ENCODE data around the gene RNF223.

Gene RNF223

DNA sequence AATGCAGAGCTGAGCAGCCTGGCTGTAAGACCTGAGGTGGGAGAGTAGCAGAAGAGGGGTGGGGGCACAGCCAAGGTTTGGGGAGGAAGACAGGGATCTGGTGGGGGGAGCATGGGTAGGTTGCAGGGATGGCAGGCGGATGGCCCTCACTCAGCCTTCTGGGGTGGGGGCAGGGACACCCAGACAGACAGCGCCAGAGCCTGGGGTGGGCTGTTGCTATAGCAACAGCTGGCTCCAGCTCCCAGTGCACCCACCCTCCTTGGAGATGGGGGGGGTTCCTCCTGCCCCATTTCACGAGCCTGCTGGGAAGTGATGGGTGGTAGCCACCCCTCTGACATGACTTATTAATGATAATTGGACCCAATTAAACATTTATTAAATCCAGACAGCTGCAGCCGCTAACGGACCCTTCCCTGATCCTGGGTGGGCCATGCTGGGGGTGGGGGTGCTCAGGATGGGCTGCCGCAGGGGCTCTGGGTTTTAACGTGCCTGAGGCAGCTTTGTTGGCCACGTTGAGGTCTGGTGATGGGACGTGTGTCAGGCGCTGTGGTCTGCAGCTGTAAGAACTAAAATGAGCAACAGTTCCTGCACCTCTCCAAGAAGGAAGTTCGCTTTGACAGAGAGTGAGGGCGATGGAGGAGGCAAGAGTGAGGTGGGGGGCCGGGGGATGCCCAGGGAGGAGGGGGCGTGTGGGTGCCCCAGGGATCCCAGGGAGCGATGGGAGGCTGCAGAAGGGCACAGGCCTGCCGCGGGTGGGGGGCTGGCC, 34.8 kb downstream of the RNF223 start:
- peaks cover 58% of the 10 kb centered on the region for H3K27me3 ChIP-seq (ENCODE audit: control insufficient read depth, insufficient read depth, low read length)

DNA sequence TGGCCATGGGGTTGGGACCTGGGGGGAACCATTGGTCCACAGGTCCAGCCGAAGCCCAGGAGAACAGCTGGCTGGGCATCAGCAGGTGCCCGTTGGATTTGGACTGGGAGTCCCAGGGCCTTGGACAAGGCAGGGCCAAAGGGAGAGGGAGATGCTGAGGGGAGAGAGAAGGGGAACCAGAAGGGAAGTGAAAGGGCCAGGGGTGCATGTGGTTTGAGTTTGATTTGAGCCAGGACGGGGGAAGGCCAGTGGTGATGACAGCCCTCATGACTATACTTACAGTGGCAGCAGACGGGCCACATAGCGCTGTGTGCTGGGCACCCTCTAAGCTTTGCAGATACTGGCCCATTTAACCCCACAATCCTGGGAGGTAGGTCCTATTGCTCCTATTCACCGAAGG, 35.4 kb downstream of the RNF223 start:
- Histone ChIP-seq H3K27me3 (ENCODE audit: control insufficient read depth, insufficient read depth, low read length) (peaks cover 65% of the 10 kb centered on the region), H3K9ac (ENCODE audit: low read length) (no peak overlapping the region), H3K9me3 (ENCODE audit: control insufficient read depth, insufficient read depth, low read depth, low read length) (no peaks in the 10 kb centered on the region), H3K27ac (ENCODE audit: low read depth, low read length) (no peak overlapping the region), H3K4me1 (ENCODE audit: control insufficient read depth, insufficient read depth, low read length) (peaks cover 23% of the 10 kb centered on the region), H3K4me3 (ENCODE audit: low read depth, low read length) (no peak overlapping the region), H3K36me3 (ENCODE audit: control insufficient read depth, insufficient read depth, low read length) (peaks cover 32% of the 10 kb centered on the region)

More for the DNA sequence above, 34.8 kb downstream of the RNF223 start:
- Histone ChIP-seq H3K9me3 (ENCODE audit: control insufficient read depth, insufficient read depth, low read depth, low read length) (no peaks in the 10 kb centered on the region), H3K4me3 (ENCODE audit: low read depth, low read length) (peak overlapping the region; percentile 65), H3K9ac (ENCODE audit: low read length) (peak overlapping the region; percentile 39), H3K36me3 (ENCODE audit: control insufficient read depth, insufficient read depth, low read length) (peaks cover 38% of the 10 kb centered on the region), H3K27ac (ENCODE audit: low read depth, low read length) (no peak overlapping the region), H3K4me1 (ENCODE audit: control insufficient read depth, insufficient read depth, low read length) (peaks cover 21% of the 10 kb centered on the region)

DNA sequence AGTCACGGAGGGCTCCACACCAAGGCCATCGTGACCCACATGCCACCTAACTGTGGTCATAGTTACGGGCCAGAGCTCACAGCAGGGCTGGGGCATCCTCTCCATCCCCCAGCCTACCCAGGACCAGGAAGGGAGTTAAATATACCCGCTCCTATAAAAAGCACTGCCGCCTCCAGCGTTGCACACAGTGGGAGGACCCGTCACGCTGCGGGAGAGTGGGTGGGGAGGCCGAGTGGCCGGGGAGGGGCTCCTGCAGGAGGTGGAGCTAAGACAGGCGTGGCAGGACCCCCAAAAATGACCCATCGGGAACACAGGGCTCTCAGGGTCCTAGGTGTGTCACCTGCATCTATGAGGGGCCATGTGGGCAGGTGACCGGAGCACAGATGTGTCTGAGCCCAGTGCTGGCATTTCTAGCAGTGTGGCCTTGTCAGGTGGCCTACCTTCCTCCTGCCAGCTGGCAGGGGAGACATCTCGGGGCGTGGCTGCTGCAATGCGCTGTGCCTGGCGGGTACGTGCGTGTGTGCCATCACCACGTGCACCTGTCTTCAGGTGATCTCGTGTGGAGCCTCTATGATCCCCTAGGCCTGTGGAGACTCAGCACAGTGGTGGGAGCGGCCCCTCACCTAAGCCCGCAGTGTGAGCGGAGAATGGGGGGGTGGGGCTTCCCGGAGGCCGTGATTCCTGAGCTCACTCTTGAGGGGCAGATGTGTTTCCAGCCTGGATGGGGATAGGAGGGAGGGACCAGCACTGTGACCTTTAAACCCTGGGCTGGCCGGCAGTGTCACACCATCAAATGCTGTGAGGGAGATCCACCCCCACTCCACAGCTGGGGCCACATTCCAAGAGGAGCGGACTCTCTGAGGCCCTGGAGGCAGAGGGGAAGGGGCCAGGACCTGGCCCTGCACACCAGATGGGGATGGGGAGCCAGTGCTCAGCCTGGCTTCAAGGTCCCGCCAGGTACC, 36.5 kb downstream of the RNF223 start:
- peaks cover 65% of the 10 kb centered on the region for H3K27me3 ChIP-seq (ENCODE audit: control insufficient read depth, insufficient read depth, low read length)
- H3K9ac ChIP-seq (ENCODE audit: low read length), result no peak overlapping the region

DNA sequence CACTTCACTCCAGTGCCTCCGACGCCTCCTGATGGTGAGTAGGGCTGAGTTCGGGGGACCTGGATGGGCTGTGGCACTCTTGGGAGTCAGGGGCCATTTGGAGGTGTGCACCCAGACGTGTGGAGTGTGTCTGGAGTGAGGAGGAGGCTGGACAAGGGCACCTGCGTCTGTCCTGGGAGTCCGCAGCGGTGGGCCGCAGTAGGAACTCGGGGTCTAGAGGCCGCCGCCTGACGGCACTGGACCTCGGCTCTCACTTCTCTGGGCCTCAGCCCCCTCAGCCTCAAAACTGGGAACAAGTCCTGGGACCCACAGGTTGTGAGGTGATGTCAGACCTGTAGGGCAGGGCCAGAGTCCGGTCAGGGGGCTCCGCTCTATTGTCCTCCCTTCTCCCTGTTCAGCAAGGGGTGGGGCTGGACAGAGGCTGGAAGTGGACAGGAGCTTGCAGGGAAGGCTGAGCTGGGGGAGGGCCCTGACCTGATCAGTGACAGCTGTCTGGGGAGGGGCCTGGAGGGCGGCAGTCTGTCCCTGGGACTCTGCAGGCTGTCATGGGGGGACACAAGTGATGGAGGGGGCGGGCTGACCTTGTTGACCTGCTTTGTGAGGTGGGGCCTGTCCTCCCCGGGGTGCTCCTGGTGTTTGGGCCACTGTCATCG, 38.7 kb downstream of the RNF223 start:
- H3K27me3 ChIP-seq (ENCODE audit: control insufficient read depth, insufficient read depth, low read length), result peaks cover 66% of the 10 kb centered on the region
- peaks cover 14% of the 10 kb centered on the region for H3K36me3 ChIP-seq (ENCODE audit: control insufficient read depth, insufficient read depth, low read length)
- no peaks in the 10 kb centered on the region for H3K9me3 ChIP-seq (ENCODE audit: control insufficient read depth, insufficient read depth, low read depth, low read length)
- H3K4me1 ChIP-seq (ENCODE audit: control insufficient read depth, insufficient read depth, low read length), result peaks cover 43% of the 10 kb centered on the region
- H3K4me3 ChIP-seq (ENCODE audit: low read depth, low read length), result no peak overlapping the region
- H3K27ac ChIP-seq (ENCODE audit: low read depth, low read length), result no peak overlapping the region
- no peak overlapping the region for H3K9ac ChIP-seq (ENCODE audit: low read length)

More for the DNA sequence above, 36.5 kb downstream of the RNF223 start:
- Histone ChIP-seq H3K4me1 (ENCODE audit: control insufficient read depth, insufficient read depth, low read length) (peaks cover 25% of the 10 kb centered on the region), H3K36me3 (ENCODE audit: control insufficient read depth, insufficient read depth, low read length) (peaks cover 22% of the 10 kb centered on the region), H3K27ac (ENCODE audit: low read depth, low read length) (no peak overlapping the region), H3K4me3 (ENCODE audit: low read depth, low read length) (no peak overlapping the region), H3K9me3 (ENCODE audit: control insufficient read depth, insufficient read depth, low read depth, low read length) (no peaks in the 10 kb centered on the region)

DNA sequence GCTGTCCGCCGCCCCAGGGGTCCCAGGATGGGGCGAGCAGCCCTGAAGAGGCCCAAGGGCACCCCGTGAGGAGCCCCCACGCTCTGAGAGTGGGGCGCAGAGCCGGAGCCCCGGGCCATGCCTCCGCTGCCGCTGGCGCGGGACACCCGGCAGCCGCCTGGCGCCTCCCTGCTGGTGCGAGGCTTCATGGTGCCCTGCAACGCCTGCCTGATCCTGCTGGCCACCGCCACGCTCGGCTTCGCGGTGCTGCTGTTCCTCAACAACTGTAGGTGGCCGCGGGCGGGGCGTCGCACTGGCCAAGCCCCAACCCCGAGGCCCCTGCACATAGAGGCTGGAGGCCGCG, 39.7 kb downstream of the RNF223 start:
- Histone ChIP-seq H3K4me1 (ENCODE audit: control insufficient read depth, insufficient read depth, low read length) (peaks cover 33% of the 10 kb centered on the region), H3K4me3 (ENCODE audit: low read depth, low read length) (peak overlapping the region; percentile 58), H3K36me3 (ENCODE audit: control insufficient read depth, insufficient read depth, low read length) (peaks cover 14% of the 10 kb centered on the region), H3K9me3 (ENCODE audit: control insufficient read depth, insufficient read depth, low read depth, low read length) (no peaks in the 10 kb centered on the region), H3K27me3 (ENCODE audit: control insufficient read depth, insufficient read depth, low read length) (peaks cover 56% of the 10 kb centered on the region), H3K9ac (ENCODE audit: low read length) (peak overlapping the region; percentile 52), H3K27ac (ENCODE audit: low read depth, low read length) (no peak overlapping the region)

DNA sequence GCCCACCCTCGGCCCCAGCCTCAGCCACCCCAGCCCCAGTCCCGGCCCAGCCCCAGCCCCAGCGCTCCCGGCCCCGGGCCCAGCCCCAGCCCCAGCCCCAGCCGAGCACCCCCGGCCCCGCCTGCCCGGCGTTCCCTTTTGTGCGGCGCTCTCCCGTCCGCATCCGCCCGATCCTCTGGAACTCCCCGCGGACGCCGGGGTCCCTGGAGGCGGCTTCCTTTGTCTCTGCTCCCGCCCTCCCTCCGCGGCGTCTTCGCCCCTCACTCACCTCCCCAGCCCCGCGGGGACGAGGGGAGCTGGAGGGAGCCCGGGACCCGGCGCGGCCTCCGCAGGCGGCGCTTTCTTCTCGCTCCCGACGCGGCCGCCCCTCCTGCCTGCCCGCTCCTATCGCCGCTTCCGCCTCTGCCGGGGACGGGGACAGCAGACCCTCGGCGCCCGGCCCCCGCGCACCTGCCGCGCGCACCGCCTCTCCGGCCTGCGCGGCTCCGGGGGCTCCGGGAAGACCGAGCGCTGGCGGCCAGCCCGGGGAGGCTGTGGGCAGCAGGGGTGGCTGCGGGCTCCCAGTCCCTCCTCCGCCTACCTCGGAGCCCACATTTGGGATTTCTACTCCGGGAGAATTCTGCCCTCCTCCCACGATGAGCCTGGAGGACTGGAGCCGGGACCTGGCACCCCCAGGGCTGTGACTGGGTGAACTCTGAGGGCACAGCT, 40.2 kb downstream of the RNF223 start:
- Histone ChIP-seq H3K9ac (ENCODE audit: low read length) (peak overlapping the region; percentile 52), H3K27ac (ENCODE audit: low read depth, low read length) (no peak overlapping the region), H3K36me3 (ENCODE audit: control insufficient read depth, insufficient read depth, low read length) (peaks cover 14% of the 10 kb centered on the region), H3K4me1 (ENCODE audit: control insufficient read depth, insufficient read depth, low read length) (peaks cover 27% of the 10 kb centered on the region), H3K4me3 (ENCODE audit: low read depth, low read length) (peak overlapping the region; percentile 58), H3K9me3 (ENCODE audit: control insufficient read depth, insufficient read depth, low read depth, low read length) (no peaks in the 10 kb centered on the region), H3K27me3 (ENCODE audit: control insufficient read depth, insufficient read depth, low read length) (peaks cover 50% of the 10 kb centered on the region)

DNA sequence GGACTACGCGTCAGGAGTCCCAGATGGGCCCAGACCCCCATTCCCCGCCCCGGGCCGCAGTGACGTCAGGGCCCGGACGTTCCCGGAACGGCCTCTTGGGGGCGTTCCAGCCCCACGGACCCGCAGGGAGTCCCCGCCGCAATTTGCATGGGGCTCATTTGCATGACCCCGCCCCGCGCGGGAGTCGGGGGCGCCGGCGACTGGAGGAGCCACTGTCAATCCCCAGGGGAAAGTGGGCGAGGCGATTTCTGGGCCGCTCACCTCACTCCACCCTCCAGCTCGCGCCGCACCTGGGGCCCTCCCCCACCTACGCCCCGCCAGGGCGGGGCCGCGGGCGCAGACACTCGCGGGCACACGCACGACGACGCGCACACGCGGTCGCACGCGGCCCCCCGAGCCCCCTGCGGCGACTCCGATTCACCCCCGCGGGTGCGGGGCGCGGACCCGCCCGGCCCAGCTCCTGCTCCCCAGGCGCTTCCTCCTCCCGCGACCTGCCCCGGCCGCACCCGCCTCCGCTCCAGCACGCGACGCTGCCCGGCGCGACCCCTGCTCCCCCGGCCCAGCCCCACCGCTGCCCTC, 41.0 kb downstream of the RNF223 start:
- Histone ChIP-seq H3K4me1 (ENCODE audit: control insufficient read depth, insufficient read depth, low read length) (peaks cover 27% of the 10 kb centered on the region), H3K4me3 (ENCODE audit: low read depth, low read length) (peak overlapping the region; percentile 58), H3K27me3 (ENCODE audit: control insufficient read depth, insufficient read depth, low read length) (peaks cover 43% of the 10 kb centered on the region), H3K36me3 (ENCODE audit: control insufficient read depth, insufficient read depth, low read length) (peaks cover 14% of the 10 kb centered on the region), H3K9ac (ENCODE audit: low read length) (peak overlapping the region; percentile 41), H3K27ac (ENCODE audit: low read depth, low read length) (no peak overlapping the region), H3K9me3 (ENCODE audit: control insufficient read depth, insufficient read depth, low read depth, low read length) (no peaks in the 10 kb centered on the region)

DNA sequence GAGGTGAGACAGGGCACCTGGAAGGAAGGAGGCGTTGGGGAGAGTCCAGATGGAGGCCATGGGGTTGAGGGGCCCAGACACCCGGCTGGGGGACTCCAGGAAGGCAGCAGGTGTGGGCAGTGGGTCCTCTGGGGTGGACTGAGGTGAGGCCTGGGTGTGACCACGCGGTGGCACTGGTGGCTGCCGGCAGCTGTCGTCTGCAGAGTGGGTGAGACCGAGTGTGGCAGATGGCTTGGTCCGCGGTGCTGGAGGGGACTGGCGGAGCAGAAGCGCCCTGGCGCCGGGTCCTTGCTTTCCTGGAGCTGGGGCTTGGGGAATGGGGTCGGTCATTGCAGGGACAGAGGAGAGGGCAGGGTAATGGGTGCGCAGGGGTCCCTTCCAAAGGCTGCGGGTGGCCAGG, 41.7 kb downstream of the RNF223 start:
- peaks cover 36% of the 10 kb centered on the region for H3K27me3 ChIP-seq (ENCODE audit: control insufficient read depth, insufficient read depth, low read length)
- H3K4me3 ChIP-seq (ENCODE audit: low read depth, low read length), result peak overlapping the region; percentile 58
- H3K4me1 ChIP-seq (ENCODE audit: control insufficient read depth, insufficient read depth, low read length), result peaks cover 27% of the 10 kb centered on the region
- H3K27ac ChIP-seq (ENCODE audit: low read depth, low read length), result no peak overlapping the region
- no peaks in the 10 kb centered on the region for H3K9me3 ChIP-seq (ENCODE audit: control insufficient read depth, insufficient read depth, low read depth, low read length)
- H3K36me3 ChIP-seq (ENCODE audit: control insufficient read depth, insufficient read depth, low read length), result peaks cover 13% of the 10 kb centered on the region
- peak overlapping the region; percentile 41 for H3K9ac ChIP-seq (ENCODE audit: low read length)

DNA sequence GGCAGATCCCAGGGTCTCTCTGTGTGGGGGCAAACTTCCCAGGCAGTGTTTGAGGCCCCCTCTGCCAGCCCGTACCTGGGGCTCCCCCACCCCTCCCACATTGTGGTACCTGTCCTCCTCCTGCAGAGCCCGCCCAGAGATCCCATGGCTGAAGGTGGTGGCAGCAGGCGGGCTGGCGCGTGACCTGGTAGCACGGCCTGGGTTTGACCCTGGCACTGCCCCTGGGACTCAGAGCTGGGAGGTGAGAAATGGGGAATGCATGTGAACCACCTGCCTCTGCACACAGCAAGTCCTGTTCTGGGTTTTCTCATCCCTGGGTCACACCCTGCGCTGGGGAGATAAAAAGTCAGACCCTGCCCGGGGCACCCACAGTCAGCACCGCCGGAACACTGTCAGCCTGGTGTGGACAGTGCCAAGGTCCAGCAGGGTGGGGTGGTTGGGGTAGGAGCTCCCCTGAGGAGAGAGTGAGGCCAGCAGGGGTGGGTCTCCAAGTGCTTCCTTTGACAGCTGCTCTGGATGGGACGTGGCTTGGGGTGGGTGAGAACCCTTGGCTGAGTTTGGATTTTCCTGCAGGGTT, 42.4 kb downstream of the RNF223 start:
- peaks cover 31% of the 10 kb centered on the region for H3K4me1 ChIP-seq (ENCODE audit: control insufficient read depth, insufficient read depth, low read length)
- no peak overlapping the region for H3K9ac ChIP-seq (ENCODE audit: low read length)
- peaks cover 15% of the 10 kb centered on the region for H3K36me3 ChIP-seq (ENCODE audit: control insufficient read depth, insufficient read depth, low read length)
- no peaks in the 10 kb centered on the region for H3K9me3 ChIP-seq (ENCODE audit: control insufficient read depth, insufficient read depth, low read depth, low read length)
- 0 out of 2 replicates have a peak overlapping the region, but pooled peaks have one; percentile 58 for H3K4me3 ChIP-seq (ENCODE audit: low read depth, low read length)
- peaks cover 30% of the 10 kb centered on the region for H3K27me3 ChIP-seq (ENCODE audit: control insufficient read depth, insufficient read depth, low read length)
- H3K27ac ChIP-seq (ENCODE audit: low read depth, low read length), result no peak overlapping the region

Data from HUES6 (cell line).